NB4 (cell line): ENCODE measurements around the gene MYEOV.

Experiments used
- DNase-seq: peaks from one replicate; pipeline ENCODE4 v3.0.0; 2010; ENCODE audit warnings: low read depth
- H3K4me3 ChIP-seq: one replicate; pipeline ENCODE4 v1.5.1; 2011; ENCODE audit warnings: mild to moderate bottlenecking, low read depth, low read length, moderate library complexity
- CTCF ChIP-seq: IDR thresholded peaks from one replicate; pipeline ENCODE4 v1.5.1; 2012; ENCODE audit warnings: low read depth, low read length
- MYC ChIP-seq: IDR thresholded peaks from 2 replicates; pipeline ENCODE4 v1.6.1; 2011; ENCODE audit warnings: low read depth, low read length
- POLR2A ChIP-seq: IDR thresholded peaks from 2 replicates; pipeline ENCODE4 v1.6.1; 2011; ENCODE audit warnings: mild to moderate bottlenecking; ENCODE audit not compliant: insufficient read length; ENCODE audit errors: extremely low read depth
- TF ChIP-seq, protein P1 (sequence below): IDR thresholded peaks from 2 replicates; pipeline ENCODE4 v1.6.1; 2011; ENCODE audit warnings: low read depth, low read length

The MYEOV gene

DNA sequence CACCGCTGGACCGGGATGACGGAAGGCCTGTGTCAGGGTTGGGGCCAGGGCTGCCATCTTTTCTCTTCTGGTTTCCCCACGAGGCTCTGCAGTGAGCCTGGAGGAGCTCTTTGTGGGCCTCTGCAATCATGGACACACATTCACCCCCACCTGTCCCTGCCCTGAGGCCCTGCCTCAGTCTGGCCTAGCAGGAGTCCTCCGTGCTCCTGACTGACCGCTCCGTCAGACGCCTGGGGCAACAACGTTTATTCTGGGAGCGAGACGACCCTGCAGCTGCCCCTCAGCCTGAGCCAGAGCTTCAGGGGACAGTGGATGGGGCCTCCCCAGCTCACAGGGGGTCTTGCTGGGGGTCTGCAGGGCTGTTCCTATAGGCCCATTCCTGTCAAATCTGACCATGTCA lies 8.2 kb upstream of the MYEOV start:
- TF ChIP-seq, protein P1, sequence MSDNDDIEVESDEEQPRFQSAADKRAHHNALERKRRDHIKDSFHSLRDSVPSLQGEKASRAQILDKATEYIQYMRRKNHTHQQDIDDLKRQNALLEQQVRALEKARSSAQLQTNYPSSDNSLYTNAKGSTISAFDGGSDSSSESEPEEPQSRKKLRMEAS = no peak
- TF ChIP-seq MYC (no peak), CTCF (no peak), POLR2A (no peak)
- no peak overlapping the region for H3K4me3 ChIP-seq
- DNase-seq = no peak

DNA sequence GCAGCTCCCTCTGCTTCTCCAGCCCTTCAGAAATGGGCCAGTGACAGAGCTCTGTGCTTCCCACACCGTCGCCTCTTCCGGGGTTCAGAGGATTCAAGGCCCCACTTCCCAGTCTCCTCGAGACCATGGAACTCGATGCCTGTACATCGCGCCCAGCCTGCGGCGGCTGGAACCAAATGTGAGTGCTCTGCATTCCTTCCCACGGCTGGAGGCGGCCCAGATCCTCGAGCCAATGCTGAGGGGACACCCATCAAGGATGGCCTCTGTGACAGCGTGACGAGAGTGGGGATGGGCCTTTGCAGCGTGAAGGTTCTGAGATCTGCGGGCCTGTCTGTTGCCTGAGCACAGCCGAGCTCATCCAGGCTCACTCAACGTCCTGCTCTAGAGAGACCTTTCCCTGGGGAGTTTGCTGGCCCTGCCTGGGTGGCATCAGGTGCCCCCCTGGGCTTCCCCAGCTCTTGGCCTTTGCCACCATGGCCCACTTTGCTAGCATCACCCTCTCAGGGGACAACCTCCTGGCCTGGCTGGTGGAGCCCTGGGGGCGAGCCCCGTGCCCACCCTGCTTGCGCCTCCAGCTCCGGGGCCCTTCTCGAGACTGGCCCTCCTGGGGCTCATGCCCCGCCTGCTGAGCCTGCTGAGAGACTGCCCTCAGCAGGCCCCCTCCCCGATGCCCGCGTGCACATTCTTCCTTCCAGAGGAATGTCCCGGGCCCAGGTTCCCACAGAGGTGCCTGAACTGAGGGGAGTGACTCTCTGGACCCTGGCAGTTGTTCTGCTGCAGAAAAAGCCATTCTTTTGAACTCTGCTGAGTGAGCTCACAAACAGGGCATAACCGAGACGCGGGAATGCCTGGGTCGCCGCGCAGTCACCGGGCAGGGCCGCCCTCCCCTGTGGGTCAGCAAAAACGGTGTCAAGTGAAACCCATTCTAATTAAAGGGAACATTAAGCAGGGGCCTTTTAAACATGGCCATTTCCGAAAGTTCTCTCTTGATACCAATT lies 7.3 kb upstream of the MYEOV start:
- DNase-seq = no peak

DNA sequence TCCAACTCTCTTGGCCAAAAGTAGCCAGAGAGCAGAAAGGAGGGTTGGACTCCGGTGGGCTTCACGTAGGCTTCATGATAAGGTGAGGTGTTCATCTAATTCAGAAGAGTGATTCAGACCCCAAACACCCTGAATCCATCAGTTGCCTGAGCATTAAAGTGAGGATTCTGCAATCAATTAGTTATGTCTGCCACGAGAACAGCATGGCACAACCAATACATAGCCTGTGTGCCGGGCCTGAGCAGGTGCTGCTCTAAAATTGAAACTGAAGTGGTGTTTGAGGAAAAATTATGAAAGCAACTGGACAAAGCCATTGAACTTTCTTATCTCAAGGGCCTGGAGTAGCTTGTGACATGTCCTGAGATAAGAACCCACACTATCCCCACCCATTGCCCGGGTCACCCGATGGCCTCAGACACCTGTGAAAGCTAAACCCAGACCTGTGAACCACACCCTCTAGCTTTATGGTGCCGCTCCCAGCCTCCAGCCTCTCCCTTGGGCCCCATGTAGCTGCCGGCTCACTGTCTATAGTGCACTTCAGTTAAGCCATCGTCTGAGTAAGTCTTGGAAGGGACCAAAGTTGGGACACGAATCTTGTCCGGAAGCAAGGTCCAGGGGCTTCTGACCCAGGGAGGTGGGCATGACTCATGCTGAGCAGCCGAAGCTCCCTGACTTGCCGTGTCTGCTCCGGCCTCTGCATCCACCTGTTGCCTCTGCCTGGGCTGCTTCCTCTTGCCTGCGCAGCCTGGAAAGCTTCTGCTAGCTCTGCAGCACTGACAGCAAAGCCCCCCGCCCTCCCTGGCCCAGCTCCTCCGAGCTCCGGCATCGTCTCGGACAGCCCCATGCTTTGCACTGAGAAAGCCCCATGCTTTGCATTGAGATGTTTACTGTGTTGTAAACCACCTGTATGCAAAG lies 5.7 kb upstream of the MYEOV start:
- H3K4me3 ChIP-seq = no peak overlapping the region
- no peak for TF ChIP-seq CTCF
- no peak for TF ChIP-seq POLR2A
- TF ChIP-seq, protein P1 = no peak
- no peak for TF ChIP-seq MYC
- DNase-seq = no peak

More for the DNA sequence above, 7.3 kb upstream of the MYEOV start:
- TF ChIP-seq, protein P1 = no peak
- TF ChIP-seq CTCF (no peak), POLR2A (no peak), MYC (no peak)
- H3K4me3 ChIP-seq = no peak overlapping the region

GRCh38 chr11:69288883-69289242 lies 5.1 kb upstream of the MYEOV start:
- DNase-seq = no peak
- TF ChIP-seq MYC = no peak
- no peak overlapping the region for H3K4me3 ChIP-seq

- no peak for DNase-seq
- no peak overlapping the region for H3K4me3 ChIP-seq
- TF ChIP-seq CTCF (no peak), POLR2A (no peak), MYC (no peak)
- TF ChIP-seq, protein P1 = no peak
Observed at GRCh38 chr11:69290806-69291205, 3.1 kb upstream of the MYEOV start.

DNA sequence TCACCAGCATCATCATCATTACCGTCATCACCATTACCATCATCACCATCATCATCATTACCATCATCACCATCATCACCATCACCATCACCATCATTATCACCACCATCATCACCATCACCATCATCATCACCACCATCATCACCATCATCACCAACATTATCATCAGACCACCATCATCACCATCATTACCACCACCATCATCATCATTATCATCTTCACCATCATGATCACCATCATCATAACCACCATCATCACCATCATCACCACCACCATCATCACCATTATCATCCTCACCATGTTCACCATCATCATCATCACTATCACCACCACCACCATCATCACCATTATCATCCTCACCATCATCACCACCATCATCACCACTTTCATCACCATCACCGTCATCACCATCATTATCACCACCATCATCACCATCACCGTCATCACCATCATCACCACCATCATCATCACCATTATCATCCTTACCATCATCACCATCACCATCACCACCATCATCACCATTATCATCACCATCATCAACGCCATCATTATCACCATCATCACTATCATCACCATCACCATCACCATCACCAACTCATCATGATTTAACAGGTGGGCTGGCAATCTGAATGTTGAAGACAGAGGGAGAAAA lies 2.4 kb upstream of the MYEOV start:
- TF ChIP-seq POLR2A (no peak), MYC (no peak)
- H3K4me3 ChIP-seq = no peak overlapping the region
- no peak for DNase-seq
